Neural progenitor cell (in vitro differentiated cells): Measurements from ENCODE around the gene C14orf132. TPM values are rescaled to one million over a fixed set of nuclear protein-coding genes. Genes with fewer than 3 reads are reported as not detected.

Experiments
- DNase-seq: peaks from one replicate; pipeline ENCODE4 v3.0.0-alpha.2; 2016; ENCODE audit warnings: low spot score
- H2AFZ ChIP-seq: fragments of 200-600 bp; sonication (generic); replicated peaks from 2 replicates; pipeline ENCODE4 v1.6.1; 2016; ENCODE audit warnings: antibody characterized with exemption
- H3F3A ChIP-seq: fragments of 200-600 bp; sonication (generic); 2 replicates; pipeline ENCODE4 v1.6.1; 2016; ENCODE audit warnings: antibody characterized with exemption, low read depth
- H3K27ac ChIP-seq: fragments of 200-600 bp; sonication (generic); 2 replicates; pipeline ENCODE4 v1.5.1; 2016; ENCODE audit warnings: mild to moderate bottlenecking
- H3K27me3 ChIP-seq: fragments of 200-600 bp; sonication (generic); 2 replicates; pipeline ENCODE4 v1.6.1; 2016; ENCODE audit warnings: mild to moderate bottlenecking, moderate library complexity
- H3K36me3 ChIP-seq: fragments of 200-600 bp; sonication (generic); 2 replicates; pipeline ENCODE4 v1.5.1; 2016
- H3K4me1 ChIP-seq: fragments of 200-600 bp; sonication (generic); 2 replicates; pipeline ENCODE4 v1.6.1; 2016; ENCODE audit warnings: mixed run types
- H3K4me2 ChIP-seq: fragments of 200-600 bp; sonication (generic); 2 replicates; pipeline ENCODE4 v1.6.1; 2016
- H3K4me3 ChIP-seq: fragments of 200-600 bp; sonication (generic); 2 replicates; pipeline ENCODE4 v1.5.1; 2016
- H3K79me2 ChIP-seq: fragments of 200-600 bp; sonication (generic); 2 replicates; pipeline ENCODE4 v1.6.1; 2016; ENCODE audit warnings: low read depth
- H3K9ac ChIP-seq: fragments of 200-600 bp; sonication (generic); 2 replicates; pipeline ENCODE4 v1.6.1; 2016
- H3K9me3 ChIP-seq: fragments of 200-600 bp; sonication (generic); 2 replicates; pipeline ENCODE4 v1.5.1; 2016; ENCODE audit warnings: low read depth
- H4K20me1 ChIP-seq: fragments of 200-600 bp; sonication (generic); 2 replicates; pipeline ENCODE4 v1.6.1; 2016; ENCODE audit warnings: low read depth
- H3K27ac Mint-ChIP-seq: 3 replicates; pipeline ENCODE4 v1.8.0; 2021; ENCODE audit warnings: mixed read lengths
- H3K27me3 Mint-ChIP-seq: 2 replicates; pipeline ENCODE4 v1.8.0; 2022; ENCODE audit warnings: low read depth, mild to moderate bottlenecking, inconsistent platforms, moderate library complexity, mixed read lengths; ENCODE audit not compliant: insufficient read depth
- H3K36me3 Mint-ChIP-seq: 3 replicates; pipeline ENCODE4 v1.8.0; 2021; ENCODE audit warnings: mixed read lengths
- H3K4me1 Mint-ChIP-seq: 3 replicates; pipeline ENCODE4 v1.8.0; 2021; ENCODE audit warnings: mixed read lengths
- H3K4me3 Mint-ChIP-seq: 3 replicates; pipeline ENCODE4 v1.8.0; 2021; ENCODE audit warnings: mild to moderate bottlenecking, moderate library complexity, mixed read lengths
- H3K9me3 Mint-ChIP-seq: 3 replicates; pipeline ENCODE4 v1.8.0; 2020; ENCODE audit warnings: mixed read lengths
- EZH2 ChIP-seq: fragments of 200-600 bp; sonication (generic); IDR thresholded peaks from 2 replicates; pipeline ENCODE4 v1.6.1; 2017; ENCODE audit warnings: antibody characterized with exemption, mild to moderate bottlenecking, moderate library complexity
- EZH2phosphoT487 ChIP-seq: fragments of 200-600 bp; sonication (generic); IDR thresholded peaks from 2 replicates; pipeline ENCODE4 v1.6.1; 2017; ENCODE audit warnings: antibody characterized with exemption
- total RNA-seq: library from RNA; depleted of rRNA; stranded (reverse); fragments of >200 nt; gene quantifications from 2 replicates; pipeline ENCODE4 v1.2.3, GENCODE V29; 2015; ENCODE audit warnings: low replicate concordance
- TF ChIP-seq, protein P1 (sequence below): fragments of 200-600 bp; sonication (generic); IDR thresholded peaks from 2 replicates; pipeline ENCODE4 v1.5.1; 2017; ENCODE audit warnings: antibody characterized with exemption, mild to moderate bottlenecking

Gene C14orf132
- 5.5 and 8.1 TPM in 2 replicates for total RNA-seq

- no peaks in the 10 kb centered on the region for H3K9me3 ChIP-seq
- Mint-ChIP-seq H3K27me3 (peaks cover 18% of the 10 kb centered on the region), H3K9me3 (no peaks in the 10 kb centered on the region), H3K4me1 (peaks cover 31% of the 10 kb centered on the region), H3K4me3 (peak within 1 kb of the TSS; percentile 98), H3K27ac (peak within 1 kb of the TSS; percentile 98), H3K36me3 (peaks cover 22% of the 10 kb centered on the region)
- H3K9ac ChIP-seq: no peak within 1 kb of the TSS
- H4K20me1 ChIP-seq: peaks cover 11% of the 10 kb centered on the region
- H3K79me2 ChIP-seq: no peaks in the 10 kb centered on the region
- peaks cover 3% of the 10 kb centered on the region for H3K4me1 ChIP-seq
- H3K27ac ChIP-seq: no peak within 1 kb of the TSS
- peaks cover 7% of the 10 kb centered on the region for H3F3A ChIP-seq
- peak within 1 kb of the TSS; percentile 89 for H3K4me3 ChIP-seq
- H3K27me3 ChIP-seq: peaks cover 63% of the 10 kb centered on the region
- TF ChIP-seq, protein P1, sequence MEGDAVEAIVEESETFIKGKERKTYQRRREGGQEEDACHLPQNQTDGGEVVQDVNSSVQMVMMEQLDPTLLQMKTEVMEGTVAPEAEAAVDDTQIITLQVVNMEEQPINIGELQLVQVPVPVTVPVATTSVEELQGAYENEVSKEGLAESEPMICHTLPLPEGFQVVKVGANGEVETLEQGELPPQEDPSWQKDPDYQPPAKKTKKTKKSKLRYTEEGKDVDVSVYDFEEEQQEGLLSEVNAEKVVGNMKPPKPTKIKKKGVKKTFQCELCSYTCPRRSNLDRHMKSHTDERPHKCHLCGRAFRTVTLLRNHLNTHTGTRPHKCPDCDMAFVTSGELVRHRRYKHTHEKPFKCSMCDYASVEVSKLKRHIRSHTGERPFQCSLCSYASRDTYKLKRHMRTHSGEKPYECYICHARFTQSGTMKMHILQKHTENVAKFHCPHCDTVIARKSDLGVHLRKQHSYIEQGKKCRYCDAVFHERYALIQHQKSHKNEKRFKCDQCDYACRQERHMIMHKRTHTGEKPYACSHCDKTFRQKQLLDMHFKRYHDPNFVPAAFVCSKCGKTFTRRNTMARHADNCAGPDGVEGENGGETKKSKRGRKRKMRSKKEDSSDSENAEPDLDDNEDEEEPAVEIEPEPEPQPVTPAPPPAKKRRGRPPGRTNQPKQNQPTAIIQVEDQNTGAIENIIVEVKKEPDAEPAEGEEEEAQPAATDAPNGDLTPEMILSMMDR: no peak
- TF ChIP-seq EZH2 (no peak), EZH2phosphoT487 (no peak)
- H2AFZ ChIP-seq: peak within 1 kb of the TSS; percentile 99
- peak; percentile 75 for DNase-seq
- no peaks in the 10 kb centered on the region for H3K36me3 ChIP-seq
- peak within 1 kb of the TSS; percentile 94 for H3K4me2 ChIP-seq
Observed at GRCh38 chr14:96038920-96039632, at the start of gene C14orf132. C14orf132 (plus strand) TSS chr14:96039362; CDS start chr14:96039501, 139 bp downstream.

DNA sequence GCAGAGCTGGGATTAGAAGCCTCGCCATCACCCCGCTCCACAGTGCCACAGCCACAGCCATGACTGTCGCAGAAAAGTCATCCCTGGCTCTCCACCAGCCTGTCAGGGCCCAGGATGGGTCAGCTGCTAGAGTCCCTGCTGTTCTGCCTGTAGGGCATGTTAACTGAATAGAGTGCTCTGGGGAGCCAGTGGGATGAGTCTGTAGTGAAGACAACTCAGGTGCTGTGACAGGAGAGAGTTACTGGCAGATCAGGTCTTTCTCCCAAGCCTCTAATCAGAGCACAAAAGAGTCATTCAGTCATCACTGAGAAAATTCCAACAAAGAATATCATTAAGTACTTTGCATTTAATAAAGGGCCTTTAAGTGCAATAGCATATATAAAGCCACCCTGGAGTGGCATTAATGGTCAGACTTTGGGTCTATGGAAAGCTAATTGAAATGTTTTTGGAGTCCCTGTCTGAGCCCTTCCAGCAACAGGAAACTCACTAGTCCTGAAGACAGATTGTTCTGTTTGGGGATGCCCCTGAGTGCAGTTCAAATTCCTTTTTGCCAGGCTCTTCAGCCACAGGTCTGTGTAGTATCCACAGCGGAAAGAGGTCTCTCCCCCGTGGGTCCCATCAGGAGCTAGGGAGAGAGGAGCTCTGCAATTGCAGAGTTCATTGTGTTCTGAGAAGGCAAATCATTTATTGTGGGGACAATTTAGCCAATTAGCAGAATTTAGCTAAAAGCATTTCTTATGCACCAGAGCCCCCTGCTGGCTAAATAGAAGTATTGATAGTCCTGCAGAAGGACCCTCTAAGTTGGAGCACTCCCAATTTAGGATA lies 45.2 kb upstream of the C14orf132 start:
- Histone ChIP-seq H3K4me2 (peak overlapping the region; percentile 72), H3K27me3 (no peaks in the 10 kb centered on the region), H3K4me3 (no peak overlapping the region), H2AFZ (no peak overlapping the region), H3K36me3 (no peaks in the 10 kb centered on the region), H3K9me3 (no peaks in the 10 kb centered on the region), H4K20me1 (no peaks in the 10 kb centered on the region), H3K27ac (no peak overlapping the region), H3K4me1 (peaks cover 14% of the 10 kb centered on the region), H3K79me2 (no peaks in the 10 kb centered on the region), H3F3A (peaks cover 29% of the 10 kb centered on the region), H3K9ac (no peak overlapping the region)
- no peak overlapping the region for H3K27ac Mint-ChIP-seq
- no peaks in the 10 kb centered on the region for H3K36me3 Mint-ChIP-seq
- DNase-seq: peak; percentile 91
- H3K27me3 Mint-ChIP-seq: peaks cover 4% of the 10 kb centered on the region
- peaks cover 6% of the 10 kb centered on the region for H3K4me1 Mint-ChIP-seq
- H3K9me3 Mint-ChIP-seq: peaks cover 19% of the 10 kb centered on the region
- no peak for TF ChIP-seq EZH2
- TF ChIP-seq, protein P1: peak; percentile 98
- peak; percentile 60 for TF ChIP-seq EZH2phosphoT487
- H3K4me3 Mint-ChIP-seq: no peak overlapping the region

GRCh38 chr14:95994593-95994928 lies 44.6 kb upstream of the C14orf132 start:
- Histone ChIP-seq H3K27me3 (no peaks in the 10 kb centered on the region), H3K9ac (no peak overlapping the region), H3K36me3 (no peaks in the 10 kb centered on the region), H3K4me2 (peak overlapping the region; percentile 72), H3K27ac (no peak overlapping the region), H4K20me1 (no peaks in the 10 kb centered on the region), H3K9me3 (no peaks in the 10 kb centered on the region), H3K4me3 (no peak overlapping the region), H3F3A (peaks cover 29% of the 10 kb centered on the region), H2AFZ (no peak overlapping the region), H3K79me2 (no peaks in the 10 kb centered on the region), H3K4me1 (peaks cover 14% of the 10 kb centered on the region)
- Mint-ChIP-seq H3K27ac (no peak overlapping the region), H3K4me3 (no peak overlapping the region), H3K4me1 (peaks cover 6% of the 10 kb centered on the region), H3K27me3 (peaks cover 5% of the 10 kb centered on the region), H3K36me3 (no peaks in the 10 kb centered on the region), H3K9me3 (peaks cover 19% of the 10 kb centered on the region)
- DNase-seq: no peak
- no peak for TF ChIP-seq EZH2phosphoT487
- TF ChIP-seq EZH2: no peak
- TF ChIP-seq, protein P1: no peak
